GM18909 (cell line): ENCODE results near the gene CA14.
"Not testable (repeated sequence)": the region's sequence is repeated elsewhere in the genome, so short reads cannot be mapped to it uniquely, and the experiment has no call there.

Source experiments
- ATAC-seq: cut with Tn5 transposase; IDR thresholded peaks from one replicate; pipeline ENCODE4 v1.9.1; 2021; ENCODE audit warnings: mild to moderate bottlenecking; ENCODE audit not compliant: unreplicated experiment, poor library complexity

Gene CA14

GRCh38 chr1:150235852-150236613, 21.5 kb upstream of the CA14 start, which contains the start of gene ANP32E:
Gene ANP32E, minus strand, starts transcription at chr1:150236112. Its CDS starts 326 bp downstream, at chr1:150235786.
- ATAC-seq: peak; percentile 84

- no peak for ATAC-seq
Observed at GRCh38 chr1:150236614-150237100, 20.9 kb upstream of the CA14 start.

GRCh38 chr1:150237176-150237575, 20.4 kb upstream of the CA14 start:
- not testable (repeated sequence) for ATAC-seq

- ATAC-seq: no peak
Observed at GRCh38 chr1:150237746-150238145, 19.8 kb upstream of the CA14 start.

- ATAC-seq: no peak
Observed at GRCh38 chr1:150243003-150243402, 14.6 kb upstream of the CA14 start.

GRCh38 chr1:150249936-150250335, 7.6 kb upstream of the CA14 start:
- no peak for ATAC-seq

DNA sequence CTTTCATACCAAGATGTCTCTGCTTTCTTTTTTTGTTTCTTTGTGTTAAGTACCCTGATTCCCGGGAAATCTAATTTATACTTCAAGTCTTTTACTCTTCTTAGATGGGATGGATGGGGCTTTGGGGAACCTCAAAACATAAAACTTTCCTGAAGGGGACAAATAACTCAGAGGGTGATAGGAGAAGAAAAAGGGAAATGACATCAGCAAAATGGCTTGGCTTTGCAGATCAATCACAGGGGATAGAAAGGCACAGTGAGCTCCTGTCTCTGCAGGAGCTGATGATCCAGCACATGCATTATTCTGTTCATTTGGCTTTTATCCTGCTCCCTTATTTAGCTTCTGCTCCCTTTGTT, 1.4 kb upstream of the CA14 start:
- ATAC-seq: no peak

- ATAC-seq: no peak
Observed at GRCh38 chr1:150256554-150257341, 826 bp upstream of the CA14 start.

DNA sequence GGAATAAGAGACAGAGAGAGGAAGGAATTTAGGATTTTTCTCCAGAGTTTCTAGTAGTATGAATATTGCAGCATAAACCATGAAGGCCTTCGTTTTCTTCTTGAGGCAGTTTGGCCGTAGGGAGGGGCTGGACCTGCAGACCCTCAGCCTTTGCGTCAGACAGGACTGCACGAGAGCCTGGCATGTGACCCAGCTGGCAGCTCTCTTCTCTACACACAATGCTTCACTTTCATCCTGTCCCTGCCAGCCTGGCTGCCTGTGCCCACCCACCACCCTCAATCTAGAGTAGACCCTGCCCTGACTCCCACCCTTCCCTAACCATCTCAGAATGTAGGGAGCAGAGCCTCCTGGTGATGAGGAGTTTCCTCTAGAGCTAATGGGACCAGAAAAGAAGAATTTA, 1.6 kb downstream of the CA14 start:
- no peak for ATAC-seq

DNA sequence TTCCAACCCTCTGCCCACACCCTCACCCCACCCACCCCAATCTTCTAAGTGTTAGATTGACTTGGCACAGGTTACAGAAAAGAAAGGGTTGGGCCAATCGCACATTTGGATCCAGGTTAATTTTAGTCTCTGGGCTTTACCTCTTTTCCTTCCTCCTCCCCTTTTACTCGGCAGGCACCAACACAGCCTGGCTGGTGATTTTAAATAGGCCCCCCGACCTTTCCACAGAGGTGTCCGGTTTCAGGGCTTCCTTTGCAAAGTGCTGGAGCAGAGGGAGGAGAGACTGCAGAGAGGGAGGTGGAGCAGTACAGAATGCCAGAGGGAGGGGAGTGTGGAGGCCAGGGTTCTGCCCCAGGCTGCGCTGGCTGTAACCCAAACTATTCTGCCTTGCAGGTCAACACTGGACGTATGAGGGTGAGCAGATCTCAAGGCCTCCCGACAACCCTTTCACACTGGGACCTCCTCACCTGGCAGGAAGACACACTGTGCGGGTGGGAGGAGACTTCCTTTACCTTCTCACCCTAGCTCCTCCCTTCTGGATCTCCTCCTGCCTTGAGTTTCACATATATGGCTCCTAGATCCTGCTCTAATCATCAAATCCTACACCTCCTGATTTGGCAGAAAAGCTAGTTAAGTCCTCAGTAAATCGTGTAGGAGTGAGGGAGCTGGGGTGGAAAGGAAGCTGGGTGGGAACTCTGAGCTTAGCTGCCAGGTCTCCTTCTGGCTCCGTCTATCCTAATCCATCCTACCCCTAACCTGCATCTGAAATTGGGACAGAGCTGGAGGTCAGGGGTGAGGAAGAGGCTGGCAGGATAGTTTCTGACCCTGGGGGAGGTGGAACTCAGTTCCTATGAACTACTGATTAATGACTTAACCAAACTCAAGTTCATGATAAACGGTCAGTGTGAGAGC, 2.4 kb downstream of the CA14 start:
- ATAC-seq: no peak

DNA sequence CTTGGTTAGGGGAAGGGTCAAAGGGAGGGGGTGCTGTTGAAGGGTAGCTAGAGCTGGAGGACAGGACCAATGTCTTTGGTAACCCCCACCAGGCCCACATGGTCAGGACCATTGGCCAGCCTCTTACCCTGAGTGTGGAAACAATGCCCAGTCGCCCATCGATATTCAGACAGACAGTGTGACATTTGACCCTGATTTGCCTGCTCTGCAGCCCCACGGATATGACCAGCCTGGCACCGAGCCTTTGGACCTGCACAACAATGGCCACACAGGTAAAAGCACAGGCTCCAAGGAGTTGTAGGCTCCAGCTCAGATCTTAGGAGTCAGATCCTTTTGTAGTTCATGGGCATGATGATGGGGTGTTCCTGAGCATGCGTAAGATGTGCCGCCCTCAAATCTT, 3.8 kb downstream of the CA14 start:
- no peak for ATAC-seq

GRCh38 chr1:150262388-150263320, 5.1 kb downstream of the CA14 start:
- ATAC-seq: no peak

GRCh38 chr1:150263549-150263948, 6.0 kb downstream of the CA14 start:
- ATAC-seq: no peak

DNA sequence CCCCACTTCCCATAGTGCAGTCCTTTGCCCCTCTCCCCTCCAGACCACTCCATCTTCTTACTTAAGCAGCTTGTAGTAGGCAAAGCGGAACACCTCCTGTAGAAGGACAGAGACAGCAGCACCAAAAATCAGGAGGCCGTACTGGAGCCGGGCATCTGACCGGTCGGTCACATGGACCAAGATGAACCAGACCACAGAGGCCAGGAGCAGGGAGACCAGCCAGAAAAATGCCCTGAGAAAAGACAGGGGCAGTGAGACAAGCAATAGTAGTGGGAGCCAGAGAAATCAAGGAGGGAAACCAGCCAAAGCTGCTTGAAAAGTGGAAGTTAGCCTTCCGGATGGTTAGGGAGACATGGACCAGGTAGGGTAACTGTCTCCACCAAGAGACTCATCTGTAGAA, 10.3 kb downstream of the CA14 start:
- ATAC-seq: no peak

- ATAC-seq: peak; percentile 14
Observed at GRCh38 chr1:150268340-150268704, 10.7 kb downstream of the CA14 start.

DNA sequence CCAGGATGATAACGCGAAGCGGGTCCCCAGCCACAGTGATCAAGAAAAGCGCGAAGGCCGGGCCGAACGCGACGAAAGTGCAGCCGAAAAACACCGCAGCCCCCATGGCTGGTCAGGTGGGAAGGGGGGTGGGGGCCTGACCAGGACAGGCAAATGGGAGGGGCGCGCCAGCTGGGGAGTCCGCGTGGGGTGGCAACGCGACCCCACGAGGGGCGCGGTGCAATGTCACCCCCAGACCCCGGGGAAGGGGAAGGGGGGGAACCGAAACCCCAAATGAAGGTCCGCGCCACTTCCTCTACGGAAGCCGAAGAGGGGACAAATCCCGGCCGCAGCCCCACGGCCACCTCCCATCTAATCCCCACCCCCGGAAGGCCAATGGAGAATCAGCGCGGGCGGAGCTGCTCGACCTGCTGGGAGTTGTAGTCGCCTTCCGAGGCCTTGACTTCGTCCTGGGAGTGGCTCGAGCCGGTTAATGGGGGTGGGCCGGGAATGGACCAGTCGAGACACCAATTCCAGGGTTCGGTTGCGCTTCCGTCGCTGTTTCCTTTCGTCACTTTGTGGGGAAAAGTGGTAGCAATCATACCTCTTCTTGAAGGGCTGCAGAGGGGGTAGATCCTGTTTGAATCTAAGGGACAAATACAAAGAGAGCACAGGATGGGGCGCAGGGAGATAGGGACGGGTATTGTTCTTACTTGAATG, 11.3 kb downstream of the CA14 start, which contains the start of gene APH1A:
Gene APH1A (minus strand): TSS at position 312 of the 699 bp plus-strand sequence. CDS start 206 bp downstream, at position 106.
- peak; percentile 91 for ATAC-seq

GRCh38 chr1:150269451-150269850, 11.9 kb downstream of the CA14 start:
- no peak for ATAC-seq

DNA sequence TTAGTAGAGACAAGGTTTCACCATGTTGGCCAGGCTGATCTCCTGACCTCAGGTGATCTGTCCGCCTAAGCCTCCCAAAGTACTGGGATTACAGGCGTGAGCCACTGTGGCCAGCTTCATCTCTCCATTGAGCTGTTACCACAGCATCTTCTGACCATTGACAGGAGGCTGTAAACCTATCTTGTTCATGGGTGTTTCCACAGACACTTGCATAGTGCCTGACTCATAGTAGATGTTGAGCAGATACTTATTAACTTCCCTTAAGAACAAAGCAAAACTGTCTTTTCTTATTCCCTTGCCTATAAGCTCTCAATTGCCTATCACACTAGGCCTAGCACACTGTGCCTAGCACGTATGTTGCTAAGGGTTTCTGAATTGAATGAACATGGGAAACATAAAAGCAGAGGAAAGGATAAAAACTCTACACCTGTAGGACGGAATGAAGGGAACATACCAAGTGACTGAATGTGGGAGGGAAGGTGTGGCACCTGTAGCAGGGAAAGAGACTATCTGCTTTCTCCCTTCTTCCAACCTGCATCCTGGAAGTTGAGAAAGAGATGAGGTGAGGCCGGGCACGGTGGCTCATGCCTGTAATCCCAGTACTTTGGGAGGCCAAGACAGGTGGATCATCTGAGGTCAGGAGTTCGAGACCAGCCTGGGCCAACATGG, 13.9 kb downstream of the CA14 start:
- no peak for ATAC-seq
